ENCODE measurements around the gene LRP4.
A peak's percentile ranks its signal among the peaks of the same experiment; 100 is the strongest.

LRP4 gene

GRCh38 chr11:46917762-46918082 lies 628 bp downstream of the LRP4 start:
- no peak for DNase-seq

DNA sequence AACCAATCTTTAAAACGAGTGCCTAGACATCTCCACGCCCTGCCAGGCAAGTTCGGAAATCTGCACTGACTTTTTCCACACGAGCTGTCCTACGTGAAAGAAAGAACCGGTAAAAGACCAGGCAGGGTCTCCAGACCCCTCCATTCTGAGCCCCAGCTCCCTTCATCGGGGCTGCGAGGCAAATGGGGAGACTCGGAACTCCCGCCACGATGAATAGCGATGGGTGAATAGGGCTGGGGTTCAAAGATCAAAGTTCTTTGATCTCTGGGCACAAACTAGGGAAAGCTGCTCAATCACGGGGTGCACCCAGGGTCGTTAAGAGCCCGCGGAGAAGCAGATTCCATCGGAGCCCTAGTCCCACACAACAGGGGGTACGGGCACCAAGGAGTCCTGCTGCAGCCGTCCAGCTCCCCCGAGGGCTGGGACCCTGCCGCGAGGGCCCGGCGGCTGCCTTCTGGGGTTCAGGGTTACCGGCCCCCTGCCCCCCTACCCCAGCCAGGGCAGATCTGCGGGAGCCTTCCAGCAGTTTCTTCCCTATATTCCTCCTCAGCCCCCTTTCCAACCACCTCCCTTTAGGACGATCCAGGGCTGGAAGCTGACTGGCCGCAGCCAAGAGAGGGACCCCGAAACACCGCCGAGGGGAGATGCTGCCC lies 1.1 kb downstream of the LRP4 start:
- no peak for DNase-seq

- no peak for DNase-seq
These were observed 1.9 kb downstream of the LRP4 start for GRCh38 chr11:46916286-46917108.

DNA sequence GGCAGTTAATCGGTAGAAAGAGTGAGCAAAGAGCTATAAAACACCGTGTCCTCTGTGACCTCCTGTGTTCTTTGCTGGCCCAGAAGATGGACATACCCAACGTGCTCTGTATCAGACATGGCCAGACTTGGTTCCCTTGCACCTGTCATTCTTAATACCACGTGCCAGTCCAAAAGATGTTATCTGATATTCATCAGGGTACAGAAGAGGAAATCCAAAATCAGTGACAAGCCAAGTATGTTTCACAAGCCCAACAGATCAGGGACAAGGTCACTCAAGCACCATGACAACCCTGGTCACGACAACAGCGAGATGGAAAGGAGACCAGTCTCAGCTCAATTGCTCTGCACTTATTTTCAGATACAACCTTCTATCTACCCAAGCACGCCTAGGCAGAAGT lies 3.4 kb downstream of the LRP4 start:
- no peak for DNase-seq

DNA sequence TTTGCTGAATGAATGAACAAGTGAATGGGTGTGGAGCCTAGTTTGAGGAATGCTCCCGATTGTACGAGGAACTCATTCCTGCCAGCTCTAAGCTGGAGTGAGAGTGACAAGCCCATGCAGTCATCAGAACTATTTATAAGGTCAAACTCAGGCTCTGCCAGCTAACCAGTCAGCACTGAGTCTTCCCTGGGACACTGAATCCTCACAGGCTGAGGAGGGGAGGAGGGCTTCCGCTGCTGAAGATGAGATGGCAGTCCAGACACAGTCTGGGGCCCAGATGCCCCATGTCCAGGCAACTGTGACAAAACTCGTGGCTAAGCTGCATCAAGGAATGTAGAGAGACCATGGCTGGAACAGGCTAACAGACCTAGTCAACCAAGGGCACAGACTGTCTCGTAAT lies 4.0 kb downstream of the LRP4 start:
- DNase-seq, result no peak

GRCh38 chr11:46913484-46913883 lies 4.9 kb downstream of the LRP4 start:
- DNase-seq, result no peak

- DNase-seq, result peak; percentile 41
These were observed 5.7 kb downstream of the LRP4 start for GRCh38 chr11:46912526-46913150.

- DNase-seq, result no peak
These were observed 10.7 kb downstream of the LRP4 start for GRCh38 chr11:46907606-46908005.

DNA sequence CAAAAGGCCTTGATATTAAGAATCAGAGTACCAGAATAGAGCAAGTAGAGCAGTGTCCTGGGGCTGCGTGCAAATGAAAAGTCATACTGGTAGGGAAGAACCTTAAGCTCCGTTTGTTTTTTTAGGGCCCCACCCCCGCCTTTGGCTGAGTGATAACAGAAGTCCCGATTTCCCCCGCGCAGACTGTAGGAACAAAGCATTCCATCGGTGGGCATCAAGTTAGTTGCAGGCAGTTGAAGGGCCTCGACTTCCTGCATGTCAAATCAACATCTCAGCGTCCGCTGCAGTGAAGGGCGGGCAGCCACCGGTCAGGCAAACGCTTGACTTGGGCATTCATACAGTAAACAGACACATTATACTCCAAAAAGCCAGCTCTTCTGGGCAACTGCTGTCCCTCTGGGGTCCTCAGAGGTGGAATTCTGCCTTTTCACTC lies 11.7 kb downstream of the LRP4 start:
- DNase-seq, result no peak

- DNase-seq, result no peak
These were observed 12.5 kb downstream of the LRP4 start for GRCh38 chr11:46905806-46906205.

GRCh38 chr11:46903846-46904245 lies 14.5 kb downstream of the LRP4 start:
- no peak for DNase-seq

GRCh38 chr11:46902694-46903093 lies 15.7 kb downstream of the LRP4 start:
- DNase-seq, result peak; percentile 69

DNA sequence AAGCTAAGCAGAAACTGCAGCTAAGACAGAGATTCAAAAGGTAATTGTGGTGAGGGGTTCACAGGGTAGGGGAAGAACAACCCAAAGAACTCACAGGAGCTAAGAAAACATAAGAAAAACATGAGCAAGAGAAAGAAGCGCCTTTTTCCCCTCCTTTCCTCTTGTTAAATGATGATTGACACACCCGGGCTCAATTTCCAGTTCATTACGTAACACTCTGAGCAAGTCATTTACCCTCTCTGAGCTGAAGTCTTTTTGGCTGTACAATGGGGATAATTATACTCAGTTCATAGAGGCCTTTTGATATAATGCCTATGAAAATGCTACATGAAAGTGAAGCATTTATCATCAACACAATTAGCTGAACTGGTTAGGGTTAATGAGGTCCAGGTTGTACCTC lies 17.2 kb downstream of the LRP4 start:
- no peak for DNase-seq

DNA sequence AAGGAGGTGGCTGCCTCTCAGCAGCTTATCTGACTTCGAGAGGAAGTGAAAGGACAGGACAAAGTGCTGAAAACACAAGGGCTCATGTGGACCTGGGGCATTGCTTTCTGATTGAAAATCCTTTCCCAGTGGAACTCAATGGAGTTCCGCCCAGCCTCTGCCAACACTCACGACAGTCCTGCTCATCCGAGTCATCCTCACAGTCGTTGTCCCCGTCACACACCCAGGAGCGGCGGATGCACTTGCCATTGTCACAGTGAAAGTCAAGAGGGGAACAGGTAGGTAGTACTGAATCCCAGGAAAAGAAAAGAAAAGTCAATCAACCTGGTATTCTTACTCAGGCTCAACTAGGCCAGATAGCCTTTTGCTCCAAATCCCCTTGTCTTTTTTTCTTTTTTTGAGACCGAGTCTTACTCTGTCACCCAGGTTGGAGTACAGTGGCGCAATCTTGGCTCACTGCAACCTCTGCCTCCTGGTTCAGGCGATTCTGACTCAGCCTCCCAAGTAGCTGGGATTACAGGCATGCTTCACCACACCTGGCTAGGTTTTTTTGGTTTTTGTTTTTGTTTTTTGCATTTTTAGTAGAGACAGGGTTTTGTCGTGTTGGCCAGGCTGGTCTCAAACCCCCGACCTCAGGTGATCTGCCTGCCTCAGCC lies 18.1 kb downstream of the LRP4 start:
- no peak for DNase-seq

DNA sequence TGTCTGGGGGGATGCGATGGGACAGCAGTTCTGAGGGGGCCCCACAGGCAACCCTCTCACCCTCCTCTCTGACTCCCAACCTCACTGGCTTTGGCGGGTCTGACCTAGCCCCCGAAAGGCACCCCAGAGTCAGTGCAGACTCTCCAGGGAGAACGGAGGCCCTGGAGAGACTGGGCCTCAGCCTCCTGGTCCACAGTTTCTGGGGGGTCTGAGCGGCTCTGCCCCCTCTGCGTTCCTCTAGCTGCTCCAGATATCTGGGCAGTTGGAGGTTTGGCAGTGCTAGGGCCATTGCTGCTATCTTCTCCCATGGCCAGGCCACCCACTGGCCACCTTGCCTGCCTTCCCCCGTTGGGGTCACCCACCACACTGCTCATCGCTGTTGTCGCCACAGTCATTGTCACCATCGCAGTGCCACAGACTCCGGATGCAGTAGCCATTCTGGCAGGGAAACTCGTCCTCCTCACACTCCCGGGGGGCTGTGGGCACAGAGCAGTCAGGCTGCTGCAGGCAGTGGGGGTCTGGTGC lies 18.8 kb downstream of the LRP4 start:
- DNase-seq, result no peak

GRCh38 chr11:46898396-46899095 lies 19.8 kb downstream of the LRP4 start:
- no peak for DNase-seq

DNA sequence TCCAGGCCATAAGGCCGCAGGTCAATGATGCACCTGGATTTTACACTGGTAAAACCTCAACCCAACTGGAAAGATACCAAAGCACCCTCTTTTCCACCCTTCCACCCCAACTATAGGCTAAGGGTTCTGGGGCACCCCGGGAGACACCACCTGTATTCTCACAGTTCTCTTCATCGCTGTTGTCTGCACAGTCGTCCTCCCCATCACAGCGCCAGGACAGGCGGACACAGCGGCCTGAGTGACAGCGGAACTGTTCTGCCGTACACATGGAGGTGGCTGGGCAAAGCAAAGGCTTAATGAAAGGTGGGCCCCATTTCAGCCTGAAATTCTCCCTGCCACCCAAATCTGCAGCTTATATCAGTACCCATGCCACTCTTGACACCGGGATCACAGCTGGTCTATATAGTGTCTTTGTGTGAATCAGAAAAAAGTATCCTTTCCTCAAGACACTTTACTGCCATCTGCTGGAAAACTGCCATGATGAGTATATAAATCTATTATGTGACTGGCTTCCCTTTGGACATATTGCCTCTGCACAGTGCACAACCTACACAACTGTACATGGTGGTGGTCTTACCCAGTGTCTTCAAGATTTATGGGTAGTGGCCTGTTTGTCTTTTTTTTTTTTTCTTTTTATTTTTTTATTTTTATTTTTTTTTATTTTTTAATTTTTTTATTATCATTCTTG lies 21.5 kb downstream of the LRP4 start:
- DNase-seq, result no peak

GRCh38 chr11:46895821-46896220 lies 22.5 kb downstream of the LRP4 start:
- DNase-seq, result peak; percentile 17

- no peak for DNase-seq
These were observed 23.4 kb downstream of the LRP4 start for GRCh38 chr11:46894961-46895360.

GRCh38 chr11:46894506-46894905 lies 23.8 kb downstream of the LRP4 start:
- DNase-seq, result no peak

DNA sequence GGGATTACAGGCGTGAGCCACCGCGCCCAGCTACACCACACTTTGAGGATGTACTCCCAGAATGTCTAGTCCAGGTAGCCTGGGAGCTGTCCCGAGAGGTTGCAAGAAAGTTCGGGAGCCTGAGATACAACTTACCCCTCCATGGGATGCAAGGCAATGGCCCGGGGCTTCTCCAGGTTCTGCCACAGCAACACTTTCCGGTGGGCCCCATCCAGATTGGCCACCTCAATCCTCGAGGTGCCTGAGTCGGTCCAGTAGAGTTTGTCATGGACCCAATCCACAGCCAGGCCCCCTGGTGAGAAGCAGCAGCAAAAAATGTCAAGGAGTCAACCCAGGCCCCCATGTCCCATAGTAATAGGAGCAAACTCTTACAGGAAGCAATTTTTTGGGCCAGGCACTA lies 25.5 kb downstream of the LRP4 start:
- DNase-seq, result no peak

- no peak for DNase-seq
These were observed 26.2 kb downstream of the LRP4 start for GRCh38 chr11:46892109-46892508.
